ENCODE data around the gene IMMP2L.

- TF ChIP-seq POLR2A (IDR thresholded peaks at IDR 0.05; ENCODE audit: low read depth, low read length): no peak
- no peak for TF ChIP-seq CTCF (conservative IDR thresholded peaks at IDR 0.05; ENCODE audit: low read depth, low read length)
- no peak for TF ChIP-seq USF2 (IDR thresholded peaks at IDR 0.05; ENCODE audit: low read depth, low read length)
- no peak for TF ChIP-seq ELK1 (IDR thresholded peaks at IDR 0.05; ENCODE audit: borderline replicate concordance, low read depth, low read length)
- no peak for TF ChIP-seq SMC3 (IDR thresholded peaks at IDR 0.05; ENCODE audit: low read depth, low read length)
- TF ChIP-seq MAFK (IDR thresholded peaks at IDR 0.05; ENCODE audit: low read depth, low read length): no peak
- no peak for TF ChIP-seq RCOR1 (IDR thresholded peaks at IDR 0.05; ENCODE audit: insufficient replicate concordance, low read length)
- no peak for TF ChIP-seq NFE2L2 (IDR thresholded peaks at IDR 0.05; ENCODE audit: low read depth, low read length)
- no peak for TF ChIP-seq RAD21 (IDR thresholded peaks at IDR 0.05; ENCODE audit: low read length)
- TF ChIP-seq RFX5 (IDR thresholded peaks at IDR 0.05; ENCODE audit: low read depth, low read length): no peak
- no peak for TF ChIP-seq CEBPB (IDR thresholded peaks at IDR 0.05; ENCODE audit: low read depth, low read length)
These were observed 362.6 kb downstream of the IMMP2L start for GRCh38 chr7:111199643-111200042.
